Vagina (tissue), 2 donors: ENCODE data around the gene SRI.

Source experiments
- CTCF ChIP-seq, 3 experiments: fragments of 450-650 bp in 2 of 3; fragments of 200-600 bp in 1 of 3; sonication (generic) in 1 of 3; IDR thresholded peaks; one replicate each; pipeline ENCODE4 v1.5.1; 2017 to 2019; ENCODE audit warnings: antibody characterized with exemption in 3 of 3, mild to moderate bottlenecking in 2 of 3, moderate library complexity in 2 of 3
- POLR2A ChIP-seq, 2 donors: fragments of 450-650 bp; IDR thresholded peaks; one replicate each; pipeline ENCODE4 v1.6.1; 2017; ENCODE audit warnings: antibody characterized with exemption in 2 of 2, mild to moderate bottlenecking in 2 of 2, moderate library complexity in 2 of 2
- POLR2AphosphoS5 ChIP-seq, 2 donors: sonication (generic); formaldehyde crosslinking; IDR thresholded peaks; one replicate each; pipeline ENCODE4 v1.9.0; 2017; ENCODE audit warnings: antibody characterized with exemption in 2 of 2, mild to moderate bottlenecking in 2 of 2, low read depth in 1 of 2; ENCODE audit not compliant: insufficient read depth in 1 of 2

- TF ChIP-seq CTCF (IDR thresholded peaks at IDR 0.05) (no peak), POLR2A (IDR thresholded peaks at IDR 0.05) (no peak), POLR2AphosphoS5 (IDR thresholded peaks at IDR 0.05; ENCODE audit: insufficient read depth in 1 of 2, low read depth in 1 of 2) (no peak)
Observed at GRCh38 chr7:88203401-88203800, 16.4 kb downstream of the SRI start.
